GM18508 (cell line): ENCODE measurements around the gene CD248.
"Not testable (repeated sequence)": the region's sequence is repeated elsewhere in the genome, so short reads cannot be mapped to it uniquely, and the experiment has no call there.

ENCODE experiments used
- ATAC-seq: cut with Tn5 transposase; IDR thresholded peaks from one replicate; pipeline ENCODE4 v1.9.1; 2021; ENCODE audit warnings: moderate number of reproducible peaks; ENCODE audit not compliant: insufficient read depth, unreplicated experiment

The CD248 gene

DNA sequence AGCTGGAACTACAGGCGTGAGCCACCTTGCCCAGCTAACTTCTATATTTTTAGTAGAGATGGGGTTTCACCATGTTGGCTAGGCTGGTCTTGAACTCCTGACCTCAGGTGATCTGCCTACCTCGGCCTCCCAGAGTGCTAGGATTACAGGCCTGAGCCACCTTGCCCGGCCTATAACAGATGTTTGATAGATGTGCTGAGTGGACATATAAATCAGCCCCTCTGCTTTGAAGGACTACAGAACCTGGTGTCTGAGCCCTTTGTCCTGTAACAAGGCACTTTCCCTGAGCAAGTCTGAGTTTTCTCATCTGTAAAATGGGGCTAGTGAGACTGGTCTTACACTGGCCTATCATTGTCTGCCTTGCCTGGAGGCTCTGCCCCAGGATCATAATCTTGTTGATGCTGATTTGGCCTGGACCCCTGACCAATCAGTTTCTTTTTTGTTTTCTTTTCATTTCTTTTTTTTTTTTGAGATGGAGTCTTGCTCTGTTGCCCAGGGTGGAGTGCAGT lies 12.4 kb upstream of the CD248 start:
- no peak for ATAC-seq

DNA sequence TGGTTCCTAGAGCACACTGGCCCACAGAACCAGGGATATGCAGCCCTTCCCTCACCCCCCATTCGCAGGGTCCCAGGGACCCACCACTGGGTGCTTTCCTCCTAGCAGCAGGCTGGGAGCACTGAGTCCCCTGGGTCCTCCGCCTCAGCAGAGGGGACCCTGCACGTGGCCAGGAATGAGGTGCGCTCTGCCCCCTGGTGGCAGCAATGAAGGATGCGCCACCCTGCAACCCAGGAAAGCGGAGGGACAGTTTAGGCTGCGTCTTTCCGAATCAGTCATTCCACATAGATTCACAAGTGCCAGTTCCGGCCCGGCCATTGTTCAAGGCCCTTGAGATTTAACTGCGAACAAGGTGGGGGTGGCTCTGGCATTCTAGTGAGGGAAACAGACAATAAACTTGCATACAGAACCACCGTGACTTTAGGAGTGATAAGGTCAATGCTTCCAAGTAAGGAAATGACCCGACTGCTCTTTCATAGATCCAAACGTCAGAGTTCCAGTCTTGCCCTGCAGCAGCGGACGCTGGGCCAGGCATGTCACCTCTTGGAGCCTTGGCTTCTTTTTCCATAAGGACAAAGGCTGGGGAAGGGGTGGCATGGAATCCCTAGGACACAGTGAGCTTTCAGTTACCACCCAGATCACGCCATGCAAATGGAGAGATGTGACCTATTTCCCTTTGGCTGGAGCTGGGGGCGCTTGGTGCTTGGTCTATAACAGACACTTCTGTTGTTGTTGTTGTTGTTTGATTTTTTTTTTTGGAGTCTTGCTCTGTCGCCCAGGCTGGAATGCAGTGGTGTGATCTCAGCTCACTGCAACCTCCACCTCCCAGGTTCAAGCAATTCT lies 11.7 kb upstream of the CD248 start:
- no peak for ATAC-seq

DNA sequence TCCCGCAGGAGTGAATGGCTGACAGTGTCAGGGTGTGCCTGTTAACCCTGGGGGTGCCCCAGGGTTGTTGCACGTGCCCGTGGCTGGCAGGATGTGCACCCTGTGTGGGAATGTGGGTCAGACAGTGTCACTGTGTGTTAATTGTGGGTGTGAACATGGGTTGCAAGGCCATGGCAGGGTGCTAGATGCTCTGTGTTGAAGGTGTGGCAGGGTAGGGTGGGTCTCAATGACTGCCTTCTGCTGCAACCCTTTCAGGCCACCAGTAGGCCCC lies 11.1 kb upstream of the CD248 start:
- ATAC-seq = no peak

DNA sequence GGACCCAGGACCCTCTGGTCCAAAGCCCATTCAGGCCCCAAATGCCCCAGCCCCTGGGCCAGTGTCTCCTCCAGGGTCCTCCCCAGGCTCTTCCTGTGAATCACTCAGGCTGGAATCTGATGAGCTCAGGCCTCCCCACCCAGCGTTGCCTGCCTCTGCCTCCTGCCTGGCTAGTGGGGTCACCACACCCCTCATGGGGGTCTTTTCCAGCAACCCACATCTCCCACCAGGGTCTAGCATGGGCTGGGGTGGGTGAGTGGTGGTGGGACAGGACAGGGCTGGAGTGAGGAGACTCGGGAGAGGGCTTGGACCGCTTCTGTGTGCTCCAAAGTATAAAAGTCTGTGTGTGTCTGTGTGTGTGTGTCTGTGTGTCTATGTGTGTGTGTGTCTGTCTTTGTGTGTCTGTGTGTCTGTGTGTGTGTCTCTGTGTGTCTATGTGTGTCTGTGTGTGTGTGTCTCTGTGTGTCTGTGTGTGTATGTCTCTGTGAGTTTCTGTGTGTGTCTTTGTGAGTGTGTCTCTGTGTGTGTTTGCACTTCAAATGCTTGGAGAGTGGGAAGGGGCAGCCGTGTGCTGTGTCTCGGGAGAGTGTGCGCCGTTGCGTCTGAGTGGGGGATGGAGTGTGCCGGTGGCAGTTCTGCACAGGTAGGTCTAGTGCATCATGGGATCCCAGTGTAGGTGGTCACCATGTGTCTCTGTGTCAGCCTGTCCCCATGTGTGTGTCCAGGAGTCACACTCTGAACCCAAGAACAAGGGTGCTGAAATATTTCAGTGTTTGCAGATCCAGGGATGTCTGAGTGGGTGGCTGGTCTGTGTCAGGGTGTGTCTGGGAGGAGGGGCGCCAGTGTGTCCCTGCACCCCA lies 10.6 kb upstream of the CD248 start:
- ATAC-seq = no peak

GRCh38 chr11:66326261-66327111 lies 9.6 kb upstream of the CD248 start:
- ATAC-seq = no peak

GRCh38 chr11:66325263-66325671 lies 8.4 kb upstream of the CD248 start:
- no peak for ATAC-seq

DNA sequence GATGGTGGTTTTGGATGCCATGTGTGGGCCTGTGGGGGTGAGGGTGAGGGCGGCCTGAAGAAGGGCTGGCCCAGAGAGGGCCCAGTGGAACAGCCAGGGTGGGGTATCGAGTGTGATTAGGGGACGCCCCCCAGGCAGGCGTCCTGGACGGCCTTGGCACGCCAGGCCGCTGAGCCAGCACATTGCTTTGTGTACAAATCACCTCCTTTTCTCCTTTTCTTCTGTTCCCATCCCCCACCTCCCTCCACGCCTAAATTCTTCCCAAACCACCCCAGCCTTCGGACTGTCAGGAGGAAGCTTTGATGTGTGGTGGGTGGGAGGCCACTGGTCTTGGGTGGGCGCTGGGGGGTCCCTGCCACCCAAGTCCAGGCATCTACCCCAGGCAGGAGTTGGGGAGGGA lies 7.8 kb upstream of the CD248 start:
- ATAC-seq = no peak

DNA sequence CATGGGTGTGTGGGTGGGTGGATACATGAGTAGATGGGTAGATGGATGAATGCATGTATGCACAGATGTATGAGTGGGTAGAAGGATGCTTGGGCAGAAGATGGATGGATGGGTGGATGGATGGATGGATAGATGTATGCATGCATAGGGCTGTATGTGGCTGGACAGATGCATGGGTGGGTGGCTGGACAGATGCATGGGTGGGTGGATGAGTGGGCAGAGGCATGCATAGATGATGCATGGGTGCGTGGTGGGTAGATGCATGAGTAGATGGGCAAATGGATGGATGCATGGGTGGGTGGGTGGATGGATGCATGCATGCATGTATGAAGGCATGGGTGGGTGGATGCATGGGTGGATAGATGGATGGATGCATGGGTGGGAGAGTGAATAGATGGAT lies 6.8 kb upstream of the CD248 start:
- ATAC-seq = no peak

GRCh38 chr11:66322732-66323427 lies 6.0 kb upstream of the CD248 start:
- ATAC-seq = no peak

- no peak for ATAC-seq
Observed at GRCh38 chr11:66321606-66322005, 4.8 kb upstream of the CD248 start.

GRCh38 chr11:66320748-66321147 lies 3.9 kb upstream of the CD248 start:
- ATAC-seq = not testable (repeated sequence)

GRCh38 chr11:66320289-66320688 lies 3.4 kb upstream of the CD248 start:
- ATAC-seq = not testable (repeated sequence)

DNA sequence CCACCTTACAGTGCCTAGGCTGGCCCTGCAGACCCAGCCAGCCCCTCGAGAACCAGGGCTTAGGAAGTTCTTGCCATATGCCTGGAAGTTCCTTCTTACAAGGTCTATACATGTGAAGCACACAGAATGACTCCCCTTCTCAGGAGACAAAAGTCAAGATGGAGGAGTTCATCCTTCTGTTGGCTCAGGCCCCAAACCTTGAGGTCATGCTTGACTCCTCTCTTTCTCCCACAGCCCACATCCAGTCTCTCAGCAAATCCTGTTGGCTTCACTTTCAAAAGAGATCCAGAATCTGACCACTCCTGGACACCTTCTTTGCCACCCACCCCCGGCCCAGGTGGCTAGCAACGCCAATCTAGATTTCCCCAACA lies 1.7 kb upstream of the CD248 start:
- ATAC-seq = no peak

GRCh38 chr11:66317723-66318599 lies 1.1 kb upstream of the CD248 start:
- ATAC-seq = no peak

DNA sequence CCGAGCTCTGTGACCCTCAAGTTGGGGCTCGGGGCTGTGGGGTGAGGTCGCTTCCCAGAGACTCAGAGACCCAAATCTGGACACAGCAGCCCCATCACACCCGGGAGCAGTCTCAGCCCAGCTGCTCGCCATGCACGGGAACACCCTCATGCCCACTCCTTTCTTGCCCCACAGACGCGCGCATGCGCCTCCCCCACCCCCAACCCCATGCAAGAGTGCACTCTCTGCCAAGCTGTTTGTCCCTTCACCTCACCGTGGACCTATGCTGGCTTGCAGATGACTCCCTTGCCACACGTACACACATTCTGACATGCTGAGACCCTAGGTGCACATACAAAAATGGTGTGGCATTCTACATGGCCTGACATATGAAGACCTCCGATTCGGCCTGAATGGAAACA lies 478 bp upstream of the CD248 start:
- ATAC-seq = no peak

GRCh38 chr11:66315921-66316811 lies 678 bp downstream of the CD248 start:
- no peak for ATAC-seq

GRCh38 chr11:66315498-66315885 lies 1.4 kb downstream of the CD248 start:
- no peak for ATAC-seq
